H1 (cell line): ENCODE results near the gene GFRA4. TPM values are rescaled to one million over a fixed set of nuclear protein-coding genes. Genes with fewer than 3 reads are reported as not detected.

Source experiments
- CTCF ChIA-PET: fragments of 300-600 bp; sonication (Branson Sonifier 250); formaldehyde crosslinking; loops from one replicate; lab custom pipeline; 2021; ENCODE audit not compliant: partially characterized antibody; lab: Charles Lee
- POLR2A ChIA-PET: fragments of 300-600 bp; sonication (Branson Sonifier 250); formaldehyde crosslinking; loops from one replicate; lab custom pipeline; 2021; ENCODE audit warnings: inconsistent platforms; ENCODE audit not compliant: partially characterized antibody; lab: Charles Lee
- DNase-seq, 2 experiments: peaks; one replicate each; pipeline versions ENCODE4 v3.0.0 to v3.0.0-alpha.2; 2010 to 2022; ENCODE audit warnings: low spot score in 2 of 2, low read depth in 1 of 2, mixed read lengths in 1 of 2
- FAIRE-seq: peaks from 2 replicates; lab custom pipeline; 2011; peaks lifted over from hg19 to GRCh38; lab: Jason Lieb, UNC
- H2AFZ ChIP-seq: 2 replicates; pipeline ENCODE4 v1.8.1; 2012; ENCODE audit warnings: low read length, inconsistent platforms
- H2AK5ac ChIP-seq: 2 replicates; pipeline ENCODE4 v1.6.1; 2013; ENCODE audit warnings: low read depth, low read length
- H2BK120ac ChIP-seq: replicated peaks from 2 replicates; pipeline ENCODE3; 2013; ENCODE audit warnings: low read depth, low read length, inconsistent platforms
- H2BK12ac ChIP-seq: 2 replicates; pipeline ENCODE4 v1.6.1; 2013; ENCODE audit warnings: low read depth, low read length
- H2BK15ac ChIP-seq: 2 replicates; pipeline ENCODE4 v1.6.1; 2013; ENCODE audit warnings: low read length
- H2BK20ac ChIP-seq: 2 replicates; pipeline ENCODE4 v1.6.1; 2013; ENCODE audit warnings: low read length
- H2BK5ac ChIP-seq: 2 replicates; pipeline ENCODE4 v1.6.1; 2013; ENCODE audit warnings: low read depth, low read length
- H3K14ac ChIP-seq: 2 replicates; pipeline ENCODE4 v1.6.1; 2013; ENCODE audit warnings: inconsistent platforms; ENCODE audit not compliant: insufficient read length
- H3K18ac ChIP-seq: 2 replicates; pipeline ENCODE4 v1.6.1; 2013; ENCODE audit warnings: low read length; ENCODE audit errors: extremely low read depth
- H3K23ac ChIP-seq: 2 replicates; pipeline ENCODE4 v1.6.1; 2013; ENCODE audit warnings: inconsistent platforms; ENCODE audit not compliant: insufficient read length
- H3K23me2 ChIP-seq: 2 replicates; pipeline ENCODE4 v1.6.1; 2013; ENCODE audit warnings: low read depth, low read length
- H3K27ac ChIP-seq: 2 replicates; pipeline ENCODE4 v1.6.1; 2011; ENCODE audit warnings: low read depth, low read length, inconsistent platforms
- H3K27me3 ChIP-seq, 4 experiments: replicated peaks in 1 of 4; 1 replicate in 1 of 4; 2 replicates in 3 of 4; pipeline versions ENCODE4 v1.6.1 to v1.8.1; 2011 to 2013; ENCODE audit warnings: low read length in 3 of 4, mild to moderate bottlenecking in 3 of 4, inconsistent platforms in 2 of 4, mixed read lengths in 2 of 4, moderate library complexity in 1 of 4; ENCODE audit not compliant: control insufficient read depth in 3 of 4, insufficient read depth in 3 of 4; ENCODE audit errors: extremely low read depth in 1 of 4
- H3K36me3 ChIP-seq, 4 experiments: 2 replicates each; pipeline versions ENCODE4 v1.6.1 to v1.8.1; 2011 to 2013; ENCODE audit warnings: mild to moderate bottlenecking in 4 of 4, low read length in 3 of 4, moderate library complexity in 2 of 4, control low read depth in 1 of 4, inconsistent platforms in 1 of 4; ENCODE audit not compliant: insufficient read depth in 4 of 4, control insufficient read depth in 2 of 4
- H3K4ac ChIP-seq: replicated peaks from 2 replicates; pipeline ENCODE3; 2013; ENCODE audit warnings: low read length, low read depth, mixed read lengths, inconsistent platforms; ENCODE audit not compliant: insufficient read length
- H3K4me1 ChIP-seq, 4 experiments: replicated peaks in 1 of 4; 1 replicate in 1 of 4; 2 replicates in 3 of 4; pipeline versions ENCODE4 v1.6.1 to v1.8.1; 2011 to 2013; ENCODE audit warnings: low read length in 3 of 4, inconsistent platforms in 2 of 4, mixed read lengths in 1 of 4; ENCODE audit not compliant: insufficient read depth in 4 of 4, control insufficient read depth in 3 of 4
- H3K4me2 ChIP-seq, 2 experiments: 2 replicates each; pipeline versions ENCODE4 v1.6.1 to v1.8.1; 2011 to 2013; ENCODE audit warnings: low read depth in 2 of 2, low read length in 2 of 2, control low read depth in 1 of 2, inconsistent platforms in 1 of 2, mild to moderate bottlenecking in 1 of 2; ENCODE audit not compliant: insufficient read depth in 1 of 2
- H3K4me3 ChIP-seq, 4 experiments: fragments of 200-600, 300-600 bp in 1 of 4; sonication (generic), shearing (Covaris generic), sonication (Bioruptor Twin) in 1 of 4; 2 replicates each; pipeline versions ENCODE4 v1.5.1 to v1.8.1; 2011 to 2016; ENCODE audit warnings: low read length in 4 of 4, low read depth in 3 of 4, control low read depth in 2 of 4, inconsistent platforms in 2 of 4, mild to moderate bottlenecking in 2 of 4, mixed read lengths in 1 of 4, moderate library complexity in 1 of 4; ENCODE audit not compliant: insufficient read depth in 2 of 4; ENCODE audit errors: extremely low read depth in 1 of 4
- H3K56ac ChIP-seq: replicated peaks from 2 replicates; pipeline ENCODE3; 2013; ENCODE audit warnings: low read depth, mild to moderate bottlenecking, mixed read lengths, low read length, inconsistent platforms; ENCODE audit not compliant: insufficient read length
- H3K79me1 ChIP-seq: 2 replicates; pipeline ENCODE4 v1.6.1; 2013; ENCODE audit warnings: low read depth, low read length, control low read depth
- H3K79me2 ChIP-seq, 2 experiments: 2 replicates each; pipeline versions ENCODE4 v1.6.1 to v1.8.1; 2012 to 2013; ENCODE audit warnings: low read length in 2 of 2, mild to moderate bottlenecking in 2 of 2, inconsistent platforms in 1 of 2; ENCODE audit not compliant: insufficient read depth in 2 of 2, control insufficient read depth in 1 of 2
- H3K9ac ChIP-seq, 4 experiments: replicated peaks in 1 of 4; 1 replicate in 1 of 4; 2 replicates in 3 of 4; pipeline versions ENCODE4 v1.6.1 to v1.8.1; 2011 to 2013; ENCODE audit warnings: low read depth in 3 of 4, low read length in 3 of 4, control low read depth in 2 of 4, mild to moderate bottlenecking in 2 of 4, moderate library complexity in 2 of 4, inconsistent platforms in 1 of 4; ENCODE audit errors: extremely low read depth in 1 of 4
- H3K9me3 ChIP-seq, 2 experiments: 2 replicates each; pipeline versions ENCODE4 v1.6.1 to v1.8.1; 2012 to 2013; ENCODE audit warnings: mild to moderate bottlenecking in 2 of 2, moderate library complexity in 2 of 2, control low read depth in 1 of 2, inconsistent platforms in 1 of 2, low read depth in 1 of 2, low read length in 1 of 2, mixed read lengths in 1 of 2; ENCODE audit not compliant: insufficient read depth in 2 of 2
- H4K20me1 ChIP-seq, 2 experiments: replicated peaks in 1 of 2; 2 replicates each; pipeline versions ENCODE3 to v1.8.1; 2011 to 2013; ENCODE audit warnings: inconsistent platforms in 2 of 2, low read length in 2 of 2, mild to moderate bottlenecking in 1 of 2; ENCODE audit not compliant: insufficient read depth in 2 of 2, control insufficient read depth in 1 of 2
- H4K5ac ChIP-seq: 2 replicates; pipeline ENCODE4 v1.6.1; 2013; ENCODE audit warnings: low read length, low read depth, mixed read lengths, inconsistent platforms; ENCODE audit not compliant: insufficient read length
- H4K8ac ChIP-seq: 2 replicates; pipeline ENCODE4 v1.8.0; 2013; ENCODE audit warnings: mild to moderate bottlenecking, moderate library complexity, low read length, inconsistent platforms; ENCODE audit not compliant: insufficient read depth; ENCODE audit errors: extremely low read depth
- H4K91ac ChIP-seq: replicated peaks from 2 replicates; pipeline ENCODE3; 2013; ENCODE audit warnings: low read length, mixed read lengths, inconsistent platforms; ENCODE audit not compliant: insufficient read length
- SP1 ChIP-seq: IDR thresholded peaks from 2 replicates; pipeline ENCODE4 v1.6.1; 2011; ENCODE audit warnings: low read depth, low read length
- WGBS, 2 experiments: shearing (Covaris generic) in 1 of 2; methylation state at CpG; one replicate each; pipeline versions ENCODE4 v1.1.6 to v1.1.7; 2013 to 2015; ENCODE audit warnings: low lambda C conversion rate in 2 of 2, mixed read lengths in 2 of 2, inconsistent platforms in 1 of 2, low coverage in 1 of 2, missing lambda C conversion rate in 1 of 2; ENCODE audit not compliant: insufficient replicate concordance in 2 of 2, insufficient coverage in 1 of 2, insufficient read length in 1 of 2; ENCODE audit errors: extremely low coverage in 1 of 2, missing lambda C conversion rate in 1 of 2; 5-methylcytosine and 5-hydroxymethylcytosine counted together
- polyA plus RNA-seq, 7 experiments: library from polyadenylated mRNA; depleted of rRNA in 3 of 7; stranded (reverse) in 5 of 7; unstranded in 2 of 7; fragments of >200 nt in 5 of 7; fragments of 200-250 nt in 2 of 7; gene quantifications; 1 replicate in 5 of 7; 2 replicates in 1 of 7; 4 replicates in 1 of 7; pipeline versions ENCODE4 v1.2.1 to v1.2.3, GENCODE V29; 2011 to 2013; ENCODE audit warnings: missing spikeins in 2 of 7, mixed read lengths in 2 of 7
- total RNA-seq: library from RNA; stranded (reverse); fragmentation: NEBNext Ultra II Directional; extraction: Animal tissue kit (Norgen Biotek cat#: 25700); gene quantifications from 2 replicates; pipeline ENCODE4 v1.2.1, GENCODE V29; 2021

Gene GFRA4
- total and polyA plus RNA-seq, 2 of the 8 experiments (the other 6 are each of a cell fraction or from before 2014, with no cell fraction given), result 0.05 TPM; not detected in 1

DNA sequence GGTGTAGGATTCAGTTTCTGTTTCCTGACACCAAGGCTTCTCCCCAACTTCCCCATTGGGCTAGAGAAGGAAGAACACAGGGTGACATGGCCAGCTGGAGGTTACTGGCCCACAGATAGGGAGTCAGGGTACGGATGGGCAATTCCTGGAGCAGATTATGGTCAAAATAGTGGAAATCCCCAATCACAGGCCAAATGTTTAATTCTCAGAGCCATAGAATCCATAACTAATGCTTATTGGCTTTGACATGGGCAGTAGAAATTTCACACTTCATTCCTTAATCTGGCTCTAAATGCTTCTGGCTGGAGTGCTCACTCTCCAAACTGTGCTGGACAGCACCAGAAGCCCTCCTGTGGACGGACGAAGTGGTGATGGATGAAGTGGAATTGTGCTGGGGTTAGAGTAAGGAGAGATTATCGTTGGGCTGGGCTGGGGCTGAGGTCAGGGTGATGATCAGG lies 48.3 kb upstream of the GFRA4 start:
- Histone ChIP-seq H3K79me2 (no peaks in the 10 kb centered on the region), H3K4me1 (no peaks in the 10 kb centered on the region), H3K56ac (no peak overlapping the region), H2BK12ac (no peak overlapping the region), H3K27me3 (no peaks in the 10 kb centered on the region), H3K9ac (no peak overlapping the region), H3K18ac (no peak overlapping the region), H4K20me1 (no peaks in the 10 kb centered on the region), H4K8ac (no peak overlapping the region), H3K79me1 (no peaks in the 10 kb centered on the region), H3K4ac (no peak overlapping the region), H2AFZ (0 out of 2 replicates have a peak overlapping the region, but pooled peaks have one; percentile 10), H3K36me3 (no peaks in the 10 kb centered on the region), H2BK20ac (no peak overlapping the region), H3K23me2 (peaks cover 4% of the 10 kb centered on the region; the same call in 1 of the 2 replicates), H3K4me2 (no peak overlapping the region), H2BK5ac (no peak overlapping the region), H2AK5ac (no peak overlapping the region), H3K14ac (no peak overlapping the region), H3K27ac (no peak overlapping the region), H4K5ac (no peak overlapping the region), H3K4me3 (no peak overlapping the region), H2BK15ac (0 out of 2 replicates have a peak overlapping the region, but pooled peaks have one; percentile 12), H3K23ac (no peak overlapping the region), H3K9me3 (no peaks in the 10 kb centered on the region), H2BK120ac (no peak overlapping the region), H4K91ac (no peak overlapping the region)
- POLR2A ChIA-PET, result interaction anchor here (1.2 to 1.4 kb wide), 2 partner anchors 34 to 40 kb away, joined by 3 read pairs; no protein-coding TSS in a partner anchor
- WGBS, 2 experiments, result 86% methylated on average over 4 of the region's 4 CpGs; no CpG with 5 or more reads in 1 of the 2 experiments
- CTCF ChIA-PET, result interaction anchor here (0.6 to 42.0 kb wide), 20 partner anchors 9 to 148 kb away, joined by 3 to 1432 read pairs (median 8); partner anchors contain the start of genes ADAM33, ADISSP and HSPA12B
- TF ChIP-seq SP1, result no peak
- FAIRE-seq, result no peak
- no peak for DNase-seq
